Osteoblast (primary cell): ENCODE data around the gene LIX1L. TPM values are rescaled to one million over a fixed set of nuclear protein-coding genes. Genes with fewer than 3 reads are reported as not detected.
A peak's percentile ranks its signal among the peaks of the same experiment; 100 is the strongest.

Experiments used
- DNase-seq: peaks from one replicate; pipeline ENCODE4 v3.0.0; 2011; ENCODE audit warnings: low spot score, mixed read lengths; ENCODE audit not compliant: insufficient read length; ENCODE audit errors: missing footprints
- H2AFZ ChIP-seq: 2 replicates; pipeline ENCODE4 v1.6.0; 2011; ENCODE audit warnings: mild to moderate bottlenecking, low read length
- H3K27ac ChIP-seq: 2 replicates; pipeline ENCODE4 v1.5.1; 2011; ENCODE audit warnings: mild to moderate bottlenecking, low read depth, low read length, moderate library complexity
- H3K27me3 ChIP-seq: 2 replicates; pipeline ENCODE4 v1.6.0; 2012; ENCODE audit warnings: mild to moderate bottlenecking, control low read depth, inconsistent platforms, low read length, moderate library complexity; ENCODE audit not compliant: insufficient read depth
- H3K36me3 ChIP-seq: 2 replicates; pipeline ENCODE4 v1.5.1; 2011; ENCODE audit warnings: mild to moderate bottlenecking, low read length, control low read depth, moderate library complexity; ENCODE audit not compliant: insufficient read depth
- H3K4me1 ChIP-seq: 2 replicates; pipeline ENCODE4 v1.5.1; 2011; ENCODE audit warnings: mild to moderate bottlenecking, low read length, control low read depth, moderate library complexity; ENCODE audit not compliant: insufficient read depth
- H3K4me2 ChIP-seq: 2 replicates; pipeline ENCODE4 v1.6.0; 2011; ENCODE audit warnings: mild to moderate bottlenecking, low read length; ENCODE audit not compliant: insufficient read depth
- H3K4me3 ChIP-seq: fragments of 200-600 bp; sonication (generic); 3 replicates; pipeline ENCODE4 v1.5.1; 2012; ENCODE audit warnings: mild to moderate bottlenecking, low read length, inconsistent platforms; ENCODE audit not compliant: insufficient read depth
- H3K79me2 ChIP-seq: 2 replicates; pipeline ENCODE4 v1.6.0; 2012; ENCODE audit warnings: mild to moderate bottlenecking, low read length, control low read depth, inconsistent platforms; ENCODE audit not compliant: insufficient read depth
- H3K9me3 ChIP-seq: 2 replicates; pipeline ENCODE4 v1.5.1; 2011; ENCODE audit warnings: low read depth, low read length, control low read depth
- H4K20me1 ChIP-seq: 2 replicates; pipeline ENCODE4 v1.6.0; 2012; ENCODE audit warnings: mild to moderate bottlenecking, low read length, control low read depth; ENCODE audit not compliant: insufficient read depth
- total RNA-seq: library from RNA; depleted of rRNA; stranded (reverse); fragments of >200 nt; gene quantifications from 2 replicates; pipeline ENCODE4 v1.2.3, GENCODE V29; 2012
- TF ChIP-seq, protein P1 (sequence below): IDR thresholded peaks from 2 replicates; pipeline ENCODE4 v1.5.1; 2011; ENCODE audit warnings: mild to moderate bottlenecking, low read depth, low read length, moderate library complexity; ENCODE audit errors: extremely low read depth

The LIX1L gene
- total RNA-seq, 1 donor, result 33.7 TPM

GRCh38 chr1:145978854-145979745, 21.3 kb upstream of the LIX1L start:
- TF ChIP-seq, protein P1, sequence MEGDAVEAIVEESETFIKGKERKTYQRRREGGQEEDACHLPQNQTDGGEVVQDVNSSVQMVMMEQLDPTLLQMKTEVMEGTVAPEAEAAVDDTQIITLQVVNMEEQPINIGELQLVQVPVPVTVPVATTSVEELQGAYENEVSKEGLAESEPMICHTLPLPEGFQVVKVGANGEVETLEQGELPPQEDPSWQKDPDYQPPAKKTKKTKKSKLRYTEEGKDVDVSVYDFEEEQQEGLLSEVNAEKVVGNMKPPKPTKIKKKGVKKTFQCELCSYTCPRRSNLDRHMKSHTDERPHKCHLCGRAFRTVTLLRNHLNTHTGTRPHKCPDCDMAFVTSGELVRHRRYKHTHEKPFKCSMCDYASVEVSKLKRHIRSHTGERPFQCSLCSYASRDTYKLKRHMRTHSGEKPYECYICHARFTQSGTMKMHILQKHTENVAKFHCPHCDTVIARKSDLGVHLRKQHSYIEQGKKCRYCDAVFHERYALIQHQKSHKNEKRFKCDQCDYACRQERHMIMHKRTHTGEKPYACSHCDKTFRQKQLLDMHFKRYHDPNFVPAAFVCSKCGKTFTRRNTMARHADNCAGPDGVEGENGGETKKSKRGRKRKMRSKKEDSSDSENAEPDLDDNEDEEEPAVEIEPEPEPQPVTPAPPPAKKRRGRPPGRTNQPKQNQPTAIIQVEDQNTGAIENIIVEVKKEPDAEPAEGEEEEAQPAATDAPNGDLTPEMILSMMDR, result peak; percentile 38
- H2AFZ ChIP-seq, result peak overlapping the region; percentile 37

DNA sequence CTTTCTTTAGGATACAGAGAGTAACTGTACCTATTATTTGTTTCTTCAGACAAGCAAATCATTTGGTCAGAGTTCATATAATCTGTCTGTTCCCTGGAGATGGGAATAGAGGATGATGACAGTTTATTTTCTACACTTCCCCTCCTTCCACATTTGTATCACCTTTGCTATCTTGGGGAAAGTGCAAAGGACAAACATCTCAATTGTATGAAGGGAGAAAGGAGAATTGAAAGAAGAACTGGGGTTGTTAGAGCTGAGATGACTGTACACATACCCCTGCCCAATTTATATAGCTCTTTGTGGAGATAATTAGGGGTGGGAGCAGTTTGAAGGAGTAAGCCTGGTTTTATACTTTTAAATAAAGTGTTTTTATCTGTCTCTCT, 20.6 kb upstream of the LIX1L start:
- peak overlapping the region; percentile 95 for H3K27ac ChIP-seq
- no peaks in the 10 kb centered on the region for H3K36me3 ChIP-seq
- H3K27me3 ChIP-seq, result no peaks in the 10 kb centered on the region
- H3K79me2 ChIP-seq, result peaks cover 5% of the 10 kb centered on the region
- H2AFZ ChIP-seq, result peak overlapping the region; percentile 7
- peak overlapping the region; percentile 51 for H3K4me3 ChIP-seq
- H4K20me1 ChIP-seq, result no peaks in the 10 kb centered on the region
- TF ChIP-seq, protein P1, result no peak
- no peak for DNase-seq
- H3K9me3 ChIP-seq, result no peaks in the 10 kb centered on the region
- peaks cover 34% of the 10 kb centered on the region for H3K4me1 ChIP-seq
- H3K4me2 ChIP-seq, result peak overlapping the region; percentile 79

More at GRCh38 chr1:145978854-145979745, 21.3 kb upstream of the LIX1L start:
- peaks cover 34% of the 10 kb centered on the region for H3K4me1 ChIP-seq
- no peaks in the 10 kb centered on the region for H3K9me3 ChIP-seq
- H3K4me3 ChIP-seq, result peak overlapping the region; percentile 51
- peak overlapping the region; percentile 95 for H3K27ac ChIP-seq
- no peaks in the 10 kb centered on the region for H3K36me3 ChIP-seq
- H3K79me2 ChIP-seq, result peaks cover 5% of the 10 kb centered on the region
- no peaks in the 10 kb centered on the region for H4K20me1 ChIP-seq
- DNase-seq, result peak; percentile 97
- peak overlapping the region; percentile 79 for H3K4me2 ChIP-seq
- H3K27me3 ChIP-seq, result no peaks in the 10 kb centered on the region

DNA sequence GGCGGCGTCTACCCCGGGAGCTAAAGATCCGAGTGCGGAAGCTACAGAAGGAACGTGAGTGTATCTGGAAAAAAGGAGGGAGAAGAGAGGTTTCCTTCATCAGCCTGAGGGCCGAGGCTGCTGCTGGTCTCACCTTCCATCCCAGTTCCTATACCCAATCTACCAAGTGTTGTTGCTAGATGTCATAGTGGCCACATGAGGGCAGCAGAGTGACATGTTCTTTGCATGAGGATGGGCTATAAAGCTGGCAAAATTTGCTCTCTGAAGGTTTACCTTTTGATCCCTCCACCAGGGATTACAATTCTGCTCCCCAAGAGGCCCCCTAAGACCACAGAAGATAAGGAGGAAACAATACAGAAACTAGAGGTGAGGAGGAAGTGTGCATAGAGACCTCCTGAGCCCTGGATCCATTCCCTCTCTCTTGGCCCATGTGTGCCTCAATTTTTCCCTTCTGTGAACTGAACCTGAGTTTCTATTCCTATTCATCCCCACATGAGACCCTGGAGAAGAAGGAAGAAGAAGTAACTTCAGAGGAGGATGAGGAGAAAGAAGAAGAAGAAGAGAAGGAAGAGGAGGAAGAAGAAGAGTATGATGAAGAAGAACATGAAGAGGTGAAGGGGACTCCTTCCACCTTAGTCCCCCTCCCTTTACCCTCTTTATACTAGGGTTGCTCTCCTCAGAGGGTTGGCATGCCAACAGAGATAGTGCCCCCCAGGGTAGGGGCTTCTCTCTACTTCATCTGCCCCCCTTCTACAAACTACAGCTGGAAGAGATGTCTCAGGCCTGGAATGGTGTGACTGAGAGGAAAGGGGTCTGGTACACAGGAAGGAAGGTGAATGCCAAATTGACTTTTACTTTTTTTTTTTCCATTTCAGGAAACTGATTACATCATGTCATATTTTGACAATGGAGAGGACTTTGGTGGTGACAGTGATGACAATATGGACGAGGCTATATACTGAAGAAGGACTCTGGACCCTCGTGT, 20.0 kb upstream of the LIX1L start:
- H3K4me3 ChIP-seq, result no peak overlapping the region
- H3K27me3 ChIP-seq, result no peaks in the 10 kb centered on the region
- peak overlapping the region; percentile 79 for H3K4me2 ChIP-seq
- peak overlapping the region; percentile 95 for H3K27ac ChIP-seq
- H3K4me1 ChIP-seq, result peaks cover 34% of the 10 kb centered on the region
- no peaks in the 10 kb centered on the region for H3K9me3 ChIP-seq
- H4K20me1 ChIP-seq, result no peaks in the 10 kb centered on the region
- peak overlapping the region; percentile 67 for H2AFZ ChIP-seq
- H3K36me3 ChIP-seq, result no peaks in the 10 kb centered on the region
- H3K79me2 ChIP-seq, result peaks cover 5% of the 10 kb centered on the region
- TF ChIP-seq, protein P1, result peak; percentile 84
- peak; percentile 93 for DNase-seq
